Chondrocyte (in vitro differentiated cells): ENCODE results near the gene GOLGA6C. TPM values are rescaled to one million over a fixed set of nuclear protein-coding genes. Genes with fewer than 3 reads are reported as not detected.

Experiments
- DNase-seq: peaks from one replicate; pipeline ENCODE4 v3.0.0; 2021; ENCODE audit warnings: mixed read lengths, low spot score
- H3K27ac Mint-ChIP-seq: one replicate; pipeline ENCODE4 v1.8.0; 2021; ENCODE audit warnings: mild to moderate bottlenecking, moderate library complexity, mixed read lengths; ENCODE audit not compliant: unreplicated experiment
- H3K27me3 Mint-ChIP-seq: 2 replicates; pipeline ENCODE4 v1.8.0; 2021; ENCODE audit warnings: low read depth, mixed read lengths
- H3K36me3 Mint-ChIP-seq: 2 replicates; pipeline ENCODE4 v1.8.0; 2021; ENCODE audit warnings: low read depth, mixed read lengths
- H3K4me1 Mint-ChIP-seq: 2 replicates; pipeline ENCODE4 v1.8.0; 2021; ENCODE audit warnings: low read depth, mild to moderate bottlenecking, mixed read lengths
- H3K4me3 Mint-ChIP-seq: one replicate; pipeline ENCODE4 v1.8.0; 2021; ENCODE audit warnings: mild to moderate bottlenecking, moderate library complexity, mixed read lengths; ENCODE audit not compliant: unreplicated experiment
- H3K9me3 Mint-ChIP-seq: 2 replicates; pipeline ENCODE4 v1.8.0; 2021; ENCODE audit warnings: low read depth, mixed read lengths
- CTCF ChIP-seq: fragments of 200-600 bp; sonication (generic); IDR thresholded peaks from 2 replicates; pipeline ENCODE4 v1.5.0; 2021; ENCODE audit warnings: antibody characterized with exemption, mild to moderate bottlenecking, moderate library complexity
- total RNA-seq: library from RNA; stranded (reverse); gene quantifications from 3 replicates; pipeline ENCODE4 v1.2.1, GENCODE V29; 2021

GOLGA6C gene
- total RNA-seq, 1 donor from 2014 or later: not detected

- Mint-ChIP-seq H3K9me3 (no peaks in the 10 kb centered on the region), H3K27me3 (peaks cover 26% of the 10 kb centered on the region), H3K36me3 (no peaks in the 10 kb centered on the region), H3K4me1 (no peaks in the 10 kb centered on the region), H3K27ac (no peak overlapping the region), H3K4me3 (no peak overlapping the region)
- no peak for DNase-seq
- no peak for TF ChIP-seq CTCF
Measured at GRCh38 chr15:75230016-75230343, 28.2 kb upstream of the GOLGA6C start.

GRCh38 chr15:75230551-75231371 is 27.4 kb upstream of the GOLGA6C start:
- Mint-ChIP-seq H3K9me3 (no peaks in the 10 kb centered on the region), H3K27ac (no peak overlapping the region), H3K4me3 (no peak overlapping the region), H3K27me3 (peaks cover 26% of the 10 kb centered on the region), H3K4me1 (no peaks in the 10 kb centered on the region), H3K36me3 (no peaks in the 10 kb centered on the region)
- peak; percentile 54 for DNase-seq
- no peak for TF ChIP-seq CTCF

- Mint-ChIP-seq H3K4me3 (no peak overlapping the region), H3K4me1 (no peaks in the 10 kb centered on the region), H3K27me3 (peaks cover 26% of the 10 kb centered on the region), H3K27ac (no peak overlapping the region), H3K36me3 (no peaks in the 10 kb centered on the region), H3K9me3 (no peaks in the 10 kb centered on the region)
- no peak for TF ChIP-seq CTCF
- no peak for DNase-seq
Measured at GRCh38 chr15:75231836-75232235, 26.3 kb upstream of the GOLGA6C start.

GRCh38 chr15:75232252-75232813 is 25.8 kb upstream of the GOLGA6C start:
- H3K27ac Mint-ChIP-seq: no peak overlapping the region
- no peak for TF ChIP-seq CTCF
- H3K9me3 Mint-ChIP-seq: no peaks in the 10 kb centered on the region
- no peak overlapping the region for H3K4me3 Mint-ChIP-seq
- H3K36me3 Mint-ChIP-seq: no peaks in the 10 kb centered on the region
- peaks cover 25% of the 10 kb centered on the region for H3K27me3 Mint-ChIP-seq
- H3K4me1 Mint-ChIP-seq: no peaks in the 10 kb centered on the region
- DNase-seq: peak; percentile 75

- no peaks in the 10 kb centered on the region for H3K36me3 Mint-ChIP-seq
- H3K4me3 Mint-ChIP-seq: no peak overlapping the region
- DNase-seq: peak; percentile 61
- no peaks in the 10 kb centered on the region for H3K9me3 Mint-ChIP-seq
- no peak for TF ChIP-seq CTCF
- H3K27ac Mint-ChIP-seq: no peak overlapping the region
- no peaks in the 10 kb centered on the region for H3K4me1 Mint-ChIP-seq
- H3K27me3 Mint-ChIP-seq: peaks cover 24% of the 10 kb centered on the region
Measured at GRCh38 chr15:75232826-75233503, 25.2 kb upstream of the GOLGA6C start.
